Gastroesophageal sphincter (tissue), 4 donors: ENCODE measurements around the gene PFN4. TPM values are rescaled to one million over a fixed set of nuclear protein-coding genes. Genes with fewer than 3 reads are reported as not detected.
"Not testable (repeated sequence)": the region's sequence is repeated elsewhere in the genome, so short reads cannot be mapped to it uniquely, and the experiment has no call there.

Source experiments
- ATAC-seq: fragments of 150-250 bp; one replicate; pipeline ENCODE4 v1.9.1; 2016; ENCODE audit warnings: mild to moderate bottlenecking, moderate library complexity
- H3K27ac ChIP-seq, 4 donors: fragments of 200-600 bp; sonication (generic) in 3 of 4; 1 replicate in 3 of 4; 2 replicates in 1 of 4; pipeline ENCODE4 v1.5.1; 2016 to 2019
- H3K27me3 ChIP-seq: fragments of 200-600 bp; sonication (generic); one replicate; pipeline ENCODE4 v1.5.1; 2019
- H3K36me3 ChIP-seq, 2 donors: fragments of 200-600 bp; sonication (generic); one replicate each; pipeline ENCODE4 v1.5.1; 2019; ENCODE audit warnings: control low read depth in 1 of 2
- H3K4me1 ChIP-seq, 3 donors: fragments of 200-600 bp; sonication (generic); 1 replicate in 2 of 3; 2 replicates in 1 of 3; pipeline ENCODE4 v1.5.1; 2016 to 2019; ENCODE audit warnings: control low read depth in 2 of 3
- H3K4me3 ChIP-seq, 2 donors: fragments of 200-600 bp; sonication (generic); one replicate each; pipeline ENCODE4 v1.5.1; 2019; ENCODE audit warnings: mild to moderate bottlenecking in 1 of 2, moderate library complexity in 1 of 2
- H3K9me3 ChIP-seq, 3 donors: fragments of 200-600 bp; sonication (generic); one replicate each; pipeline ENCODE4 v1.5.1; 2017 to 2019; ENCODE audit warnings: control low read depth in 2 of 3
- CTCF ChIP-seq, 4 experiments: fragments of 200-600 bp in 2 of 4; fragments of 450-650 bp in 2 of 4; sonication (generic) in 1 of 4; IDR thresholded peaks; one replicate each; pipeline ENCODE4 v1.5.1; 2017 to 2019; ENCODE audit warnings: antibody characterized with exemption in 4 of 4, mild to moderate bottlenecking in 2 of 4, moderate library complexity in 2 of 4
- EP300 ChIP-seq: sonication (generic); formaldehyde crosslinking; IDR thresholded peaks from one replicate; pipeline ENCODE4 v1.6.1; 2017; ENCODE audit warnings: antibody characterized with exemption, mild to moderate bottlenecking
- POLR2A ChIP-seq, 2 donors: fragments of 450-650 bp; IDR thresholded peaks; one replicate each; pipeline ENCODE4 v1.6.1; 2017; ENCODE audit warnings: antibody characterized with exemption in 2 of 2, mild to moderate bottlenecking in 2 of 2, moderate library complexity in 1 of 2
- POLR2AphosphoS5 ChIP-seq: sonication (generic); formaldehyde crosslinking; IDR thresholded peaks from one replicate; pipeline ENCODE4 v1.6.1; 2017; ENCODE audit warnings: antibody characterized with exemption
- WGBS, 2 donors: methylation state at CpG; one replicate each; pipeline ENCODE4 v1.1.5; 2018; ENCODE audit warnings: low coverage in 1 of 2; 5-methylcytosine and 5-hydroxymethylcytosine counted together
- total RNA-seq, 4 donors: library from RNA; depleted of rRNA; stranded (reverse); fragments of >200 nt; gene quantifications; one replicate each; pipeline ENCODE4 v1.1.0, GENCODE V29; 2016

Gene PFN4
- total RNA-seq, 4 donors from 2014 or later = 0.94 TPM; not detected in 3

GRCh38 chr2:24153478-24153877 lies 30.3 kb upstream of the PFN4 start:
- Histone ChIP-seq H3K9me3 (no peaks in the 10 kb centered on the region), H3K27ac (no peak overlapping the region), H3K27me3 (no peaks in the 10 kb centered on the region), H3K4me3 (no peak overlapping the region), H3K36me3 (peaks cover 0 to 68% of the 10 kb centered on the region in 2 donors), H3K4me1 (no peaks in the 10 kb centered on the region)
- no peak for ATAC-seq
- no CpG with 5 or more reads among the region's 4 CpGs for WGBS, 2 donors
- TF ChIP-seq POLR2AphosphoS5 = no peak
- no peak for TF ChIP-seq CTCF (IDR thresholded peaks at IDR 0.05)
- no peak for TF ChIP-seq EP300
- TF ChIP-seq POLR2A (IDR thresholded peaks at IDR 0.05) = no peak

GRCh38 chr2:24152413-24153197 lies 29.5 kb upstream of the PFN4 start:
- peaks cover 0 to 5% (median 0%) of the 10 kb centered on the region in 3 donors for H3K9me3 ChIP-seq
- TF ChIP-seq CTCF (IDR thresholded peaks at IDR 0.05) = no peak
- TF ChIP-seq POLR2A (IDR thresholded peaks at IDR 0.05) = no peak
- no peak for TF ChIP-seq POLR2AphosphoS5
- TF ChIP-seq EP300 = no peak
- ATAC-seq = no peak
- 100% methylated on average over 1 of the region's 5 CpGs; no CpG with 5 or more reads in 1 of the 2 donors for WGBS, 2 donors
- no peaks in the 10 kb centered on the region for H3K27me3 ChIP-seq
- no peak overlapping the region for H3K4me3 ChIP-seq
- H3K36me3 ChIP-seq = peaks cover 0 to 74% of the 10 kb centered on the region in 2 donors
- no peaks in the 10 kb centered on the region for H3K4me1 ChIP-seq
- H3K27ac ChIP-seq = no peak overlapping the region

GRCh38 chr2:24147364-24147763 lies 24.2 kb upstream of the PFN4 start:
- peaks cover 0 to 5% (median 0%) of the 10 kb centered on the region in 3 donors for H3K9me3 ChIP-seq
- no peak overlapping the region for H3K4me3 ChIP-seq
- no peak for ATAC-seq
- H3K27ac ChIP-seq = no peak overlapping the region
- no peaks in the 10 kb centered on the region for H3K4me1 ChIP-seq
- H3K36me3 ChIP-seq = peaks cover 3 to 71% of the 10 kb centered on the region in 2 donors
- TF ChIP-seq POLR2AphosphoS5 (no peak), EP300 (no peak), CTCF (IDR thresholded peaks at IDR 0.05) (no peak), POLR2A (IDR thresholded peaks at IDR 0.05) (no peak)
- no peaks in the 10 kb centered on the region for H3K27me3 ChIP-seq

GRCh38 chr2:24140305-24140704 lies 17.2 kb upstream of the PFN4 start:
- H3K27me3 ChIP-seq, H3K4me3 ChIP-seq, ATAC-seq, H3K4me1 ChIP-seq, H3K9me3 ChIP-seq, H3K27ac ChIP-seq: not testable (repeated sequence)
- WGBS, 2 donors = 80 to 92% methylated on average over 1 to 5 of the region's 5 CpGs
- peaks cover 0 to 44% of the 10 kb centered on the region in 2 donors for H3K36me3 ChIP-seq

- Histone ChIP-seq H3K4me1 (no peaks in the 10 kb centered on the region), H3K36me3 (peaks cover 0 to 5% of the 10 kb centered on the region in 2 donors), H3K27ac (no peak overlapping the region), H3K9me3 (peaks cover 0 to 6% (median 0%) of the 10 kb centered on the region in 3 donors), H3K4me3 (no peak overlapping the region), H3K27me3 (no peaks in the 10 kb centered on the region)
- WGBS, 2 donors = 97 to 100% methylated on average over 1 to 3 of the region's 3 CpGs
- TF ChIP-seq EP300 = no peak
- ATAC-seq = no peak
Measured at GRCh38 chr2:24132543-24132942, 9.4 kb upstream of the PFN4 start.

- Histone ChIP-seq H3K9me3 (no peaks in the 10 kb centered on the region), H3K4me3 (no peak overlapping the region), H3K36me3 (no peaks in the 10 kb centered on the region), H3K27ac (no peak overlapping the region), H3K4me1 (peaks cover 0 to 40% (median 7%) of the 10 kb centered on the region in 3 donors), H3K27me3 (no peaks in the 10 kb centered on the region)
- ATAC-seq = no peak
- 18% methylated on average over 1 of the region's 1 CpG; no CpG with 5 or more reads in 1 of the 2 donors for WGBS, 2 donors
- TF ChIP-seq EP300 (no peak), POLR2AphosphoS5 (no peak)
Measured at GRCh38 chr2:24125956-24126355, 2.8 kb upstream of the PFN4 start.
